Stimulated activated CD4-positive, alpha-beta T cell treated with anti-CD3 and anti-CD28 coated beads, Interleukin-15, amount 100 ng/mL, for 24 hours (primary cell): ENCODE data around the gene HIP1.
"Not testable (repeated sequence)": the region's sequence is repeated elsewhere in the genome, so short reads cannot be mapped to it uniquely, and the experiment has no call there.

Source experiments
- DNase-seq: peaks from one replicate; pipeline ENCODE4 v3.0.0-alpha.2; 2020

The HIP1 gene

GRCh38 chr7:75712517-75713361, 26.0 kb downstream of the HIP1 start:
- no peak for DNase-seq

- no peak for DNase-seq
Measured at GRCh38 chr7:75711656-75712514, 26.9 kb downstream of the HIP1 start.

- no peak for DNase-seq
Measured at GRCh38 chr7:75711076-75711475, 27.7 kb downstream of the HIP1 start.

- no peak for DNase-seq
Measured at GRCh38 chr7:75704928-75705327, 33.8 kb downstream of the HIP1 start.

- no peak for DNase-seq
Measured at GRCh38 chr7:75702515-75702914, 36.2 kb downstream of the HIP1 start.

GRCh38 chr7:75699993-75700392, 38.7 kb downstream of the HIP1 start:
- no peak for DNase-seq

GRCh38 chr7:75698358-75698757, 40.4 kb downstream of the HIP1 start:
- DNase-seq, result no peak

GRCh38 chr7:75696263-75697037, 42.3 kb downstream of the HIP1 start:
- DNase-seq, result no peak

GRCh38 chr7:75694638-75695399, 43.9 kb downstream of the HIP1 start:
- DNase-seq, result no peak

GRCh38 chr7:75693668-75694067, 45.1 kb downstream of the HIP1 start:
- DNase-seq, result not testable (repeated sequence)

GRCh38 chr7:75691793-75692543, 46.8 kb downstream of the HIP1 start:
- no peak for DNase-seq

- no peak for DNase-seq
Measured at GRCh38 chr7:75690121-75690523, 48.6 kb downstream of the HIP1 start.

- DNase-seq, result no peak
Measured at GRCh38 chr7:75689246-75690099, 49.3 kb downstream of the HIP1 start.

- no peak for DNase-seq
Measured at GRCh38 chr7:75688200-75689136, 50.3 kb downstream of the HIP1 start.

GRCh38 chr7:75687246-75688088, 51.3 kb downstream of the HIP1 start:
- no peak for DNase-seq

- no peak for DNase-seq
Measured at GRCh38 chr7:75686551-75686950, 52.2 kb downstream of the HIP1 start.

GRCh38 chr7:75682052-75682451, 56.7 kb downstream of the HIP1 start:
- not testable (repeated sequence) for DNase-seq

GRCh38 chr7:75679060-75679459, 59.7 kb downstream of the HIP1 start:
- DNase-seq, result no peak
